UCSD-AML1 (cell line): ENCODE measurements around the gene SERP2.
"Not testable (repeated sequence)": the region's sequence is repeated elsewhere in the genome, so short reads cannot be mapped to it uniquely, and the experiment has no call there.

Experiments used
- DNase-seq: peaks from one replicate; lab custom pipeline; 2025; ENCODE audit not compliant: unreplicated experiment; lab: John Stamatoyannopoulos, UW

The SERP2 gene

GRCh38 chr13:44373601-44374347 is at the start of gene SERP2:
SERP2 (plus strand) TSS chr13:44373824; CDS start chr13:44374026, 202 bp downstream.
- no peak for DNase-seq

GRCh38 chr13:44326961-44327360 is 46.7 kb upstream of the SERP2 start:
- DNase-seq = no peak

DNA sequence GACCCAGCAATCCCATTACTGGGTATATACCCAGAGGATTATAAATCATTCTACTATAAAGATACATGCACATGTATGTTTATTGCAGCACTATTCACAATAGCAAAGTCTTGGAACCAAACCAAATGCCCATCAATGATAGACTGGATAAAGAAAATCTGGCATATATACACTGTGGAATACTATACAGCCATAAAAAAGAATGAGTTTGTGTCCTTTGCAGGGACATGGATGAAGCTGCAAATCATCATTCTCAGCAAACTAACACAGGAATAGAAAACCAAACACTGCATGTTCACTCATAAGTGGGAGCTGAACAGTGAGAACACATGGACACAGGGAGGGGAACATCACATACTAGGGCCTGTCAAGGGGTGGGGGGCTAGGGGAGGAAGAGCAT is 44.6 kb upstream of the SERP2 start:
- not testable (repeated sequence) for DNase-seq

- DNase-seq = no peak
Measured at GRCh38 chr13:44329909-44330545, 43.6 kb upstream of the SERP2 start.

- no peak for DNase-seq
Measured at GRCh38 chr13:44331446-44331845, 42.2 kb upstream of the SERP2 start.

- DNase-seq = peak; percentile 25
Measured at GRCh38 chr13:44331912-44332851, 41.4 kb upstream of the SERP2 start.

DNA sequence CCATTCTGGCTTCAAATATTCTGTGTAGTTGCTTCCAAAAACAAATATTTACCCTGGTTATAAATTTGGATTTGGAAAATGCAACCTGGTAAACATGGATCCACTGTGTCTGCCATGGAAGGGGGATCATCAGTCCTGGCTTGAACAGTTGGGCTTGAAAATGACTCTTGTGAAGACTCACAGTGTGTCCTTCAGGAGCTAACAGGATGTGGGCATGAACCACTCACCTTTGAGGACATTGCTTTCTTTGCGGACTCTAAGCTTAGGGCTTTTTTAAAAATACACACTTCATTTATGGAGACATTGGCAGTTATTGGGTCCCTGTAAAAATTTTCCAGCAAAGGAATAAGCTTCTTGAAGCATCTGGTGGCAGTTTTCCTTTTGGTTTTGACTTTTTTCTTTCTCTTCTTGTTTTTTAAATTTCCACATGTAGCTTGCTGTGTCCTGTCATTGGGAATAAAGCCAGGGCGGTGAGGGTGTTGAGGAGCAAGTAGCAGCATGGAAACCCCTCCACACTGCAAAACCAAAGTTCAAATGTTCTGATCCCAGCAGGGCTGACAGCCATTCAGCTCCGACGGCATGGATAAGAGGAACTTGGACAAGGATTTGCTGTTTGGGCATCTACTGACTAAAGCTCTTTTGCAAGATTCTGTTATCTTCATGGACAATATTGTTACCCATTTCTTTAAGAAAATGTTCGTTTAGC is 39.5 kb upstream of the SERP2 start:
- DNase-seq = no peak

GRCh38 chr13:44334751-44335150 is 38.9 kb upstream of the SERP2 start:
- no peak for DNase-seq

GRCh38 chr13:44336934-44337333 is 36.7 kb upstream of the SERP2 start:
- no peak for DNase-seq

- no peak for DNase-seq
Measured at GRCh38 chr13:44337581-44337980, 36.0 kb upstream of the SERP2 start.

- no peak for DNase-seq
Measured at GRCh38 chr13:44340508-44340907, 33.1 kb upstream of the SERP2 start.

DNA sequence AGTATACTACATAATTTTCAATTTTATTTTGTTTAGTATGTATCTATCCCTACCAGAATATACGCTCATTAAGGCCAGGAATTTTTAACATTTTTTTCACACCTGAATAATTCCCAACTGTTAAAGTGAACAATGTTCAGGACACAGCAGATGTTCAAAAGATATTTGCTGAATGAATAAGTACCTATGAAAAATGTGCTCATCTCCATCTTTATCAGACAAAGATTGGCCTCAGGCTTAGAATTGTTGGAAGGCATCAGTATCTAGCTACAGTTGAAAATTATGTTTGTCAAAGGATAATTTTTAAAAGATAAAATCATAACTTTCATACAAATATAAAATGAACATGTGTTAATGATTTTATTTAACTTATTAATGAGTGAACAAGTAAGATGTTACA is 30.9 kb upstream of the SERP2 start:
- DNase-seq = no peak

GRCh38 chr13:44346534-44346933 is 27.1 kb upstream of the SERP2 start:
- DNase-seq = no peak

DNA sequence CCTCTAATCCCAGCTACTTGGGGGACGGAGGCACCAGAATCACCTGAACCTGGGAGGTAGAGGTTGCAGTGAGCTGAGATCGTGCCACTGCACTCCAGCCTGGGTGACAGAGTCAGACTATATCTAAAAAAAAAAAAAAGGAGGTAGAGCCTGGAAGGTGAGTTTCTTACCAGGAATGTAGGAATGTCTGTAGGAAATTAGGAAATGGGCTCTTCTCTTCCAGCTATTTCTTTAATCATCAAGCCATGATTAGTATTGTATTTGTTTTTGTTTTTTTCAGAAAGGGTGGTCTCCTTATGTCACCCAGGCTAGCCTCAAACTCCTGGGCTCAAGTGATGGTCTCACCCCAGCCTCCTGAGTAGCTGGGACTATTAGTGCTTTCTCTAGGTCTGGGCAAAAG is 26.3 kb upstream of the SERP2 start:
- DNase-seq = no peak

DNA sequence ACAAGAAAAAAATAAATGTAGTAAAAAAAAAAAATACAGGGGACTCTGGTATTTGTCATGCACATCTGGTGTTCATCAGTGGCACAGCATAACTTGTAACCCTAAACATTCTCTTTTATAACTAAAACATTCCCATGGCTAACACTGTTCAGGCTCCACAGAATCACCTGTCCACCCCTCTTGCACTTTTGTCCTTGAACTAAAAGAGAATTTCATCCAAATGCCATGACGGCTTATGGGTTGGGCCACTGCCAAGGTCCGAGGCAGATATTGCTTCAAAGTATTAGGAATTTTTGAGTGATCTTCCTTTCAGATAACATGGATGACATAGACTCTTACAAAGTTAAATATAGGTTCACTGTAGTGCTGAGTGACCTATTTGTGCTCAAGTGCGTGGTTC is 25.7 kb upstream of the SERP2 start:
- no peak for DNase-seq

DNA sequence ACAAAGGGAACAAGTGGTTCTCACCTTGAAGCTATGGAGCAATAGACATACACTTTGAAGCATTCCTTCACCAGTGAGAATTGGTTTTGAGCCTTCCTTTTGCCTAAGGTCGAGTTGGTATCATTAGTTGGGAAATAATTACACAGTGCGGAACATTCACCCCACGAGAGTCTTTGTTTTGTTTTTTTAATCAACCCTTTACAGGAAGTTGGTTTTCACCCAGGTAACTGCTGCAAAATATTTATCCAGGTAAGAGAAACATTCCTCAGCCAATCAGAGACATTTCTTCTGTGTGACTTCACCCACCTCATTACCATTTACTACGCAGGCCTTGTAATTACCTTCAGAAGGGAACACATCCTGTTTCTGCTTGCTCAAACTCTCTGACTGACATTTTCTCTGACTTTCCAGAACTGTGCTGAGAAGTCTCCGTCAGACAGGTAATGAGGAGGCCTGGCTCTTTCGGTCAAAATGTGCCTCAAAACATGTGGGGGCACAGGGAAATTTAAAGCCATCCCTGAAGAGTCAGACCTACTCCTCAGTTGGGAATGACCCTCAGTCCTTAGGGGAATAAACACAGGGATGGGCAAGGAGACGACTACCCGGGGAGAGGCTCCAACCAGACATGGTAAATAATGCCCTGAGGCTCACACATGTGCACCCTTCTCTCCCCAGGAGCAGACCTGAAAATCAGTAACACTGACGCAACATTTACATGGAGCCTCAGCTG is 22.7 kb upstream of the SERP2 start:
- DNase-seq = no peak

DNA sequence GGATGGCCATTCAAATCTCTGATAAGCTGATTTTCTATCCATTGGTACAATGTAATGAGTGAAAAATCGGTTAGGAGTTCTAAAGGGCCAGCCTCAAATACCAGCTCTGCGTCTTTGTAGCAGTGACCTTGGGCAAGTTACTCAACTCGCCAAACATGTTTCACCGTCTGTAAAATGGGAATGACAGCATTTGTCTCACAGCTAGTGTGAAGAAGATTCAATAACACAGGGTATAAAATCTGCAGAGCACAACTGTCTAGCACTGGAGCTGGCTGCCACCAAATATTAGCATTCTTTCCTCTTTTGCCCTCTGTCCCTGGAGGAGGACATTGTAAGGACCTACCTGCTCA is 22.1 kb upstream of the SERP2 start:
- no peak for DNase-seq

- DNase-seq = no peak
Measured at GRCh38 chr13:44352202-44352601, 21.4 kb upstream of the SERP2 start.

GRCh38 chr13:44352671-44353070 is 21.0 kb upstream of the SERP2 start:
- peak; percentile 69 for DNase-seq

DNA sequence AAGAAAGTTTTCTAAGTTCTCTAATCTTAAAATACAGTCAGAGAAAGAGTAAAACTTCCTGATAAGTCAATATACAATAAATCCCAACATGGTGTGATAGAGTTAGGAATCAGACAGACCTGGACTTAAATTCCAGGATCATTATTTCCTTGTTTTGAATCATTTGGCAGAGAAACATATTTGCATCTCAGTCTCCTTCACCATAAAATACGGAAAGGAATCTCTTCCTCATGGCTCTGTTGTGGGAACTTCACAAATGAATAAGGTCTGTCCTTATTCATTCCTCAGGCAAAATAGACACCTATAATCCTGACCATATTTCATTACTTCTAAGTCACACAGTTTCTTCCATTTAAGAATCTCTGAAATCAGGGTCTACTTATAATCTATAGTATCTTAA is 19.3 kb upstream of the SERP2 start:
- no peak for DNase-seq
